NCI-H2227 (cell line): ENCODE measurements around the gene PGC.
A peak's percentile ranks its signal among the peaks of the same experiment; 100 is the strongest.

Experiments used
- DNase-seq: peaks from one replicate; lab custom pipeline; 2025; ENCODE audit not compliant: unreplicated experiment; lab: John Stamatoyannopoulos, UW

PGC gene

GRCh38 chr6:41732149-41732548, 15.0 kb downstream of the PGC start:
- DNase-seq = no peak

GRCh38 chr6:41731561-41732086, 15.6 kb downstream of the PGC start:
- DNase-seq = no peak

GRCh38 chr6:41730531-41731436, 16.4 kb downstream of the PGC start:
- DNase-seq = no peak

- no peak for DNase-seq
Observed at GRCh38 chr6:41729624-41730023, 17.6 kb downstream of the PGC start.

GRCh38 chr6:41728954-41729353, 18.2 kb downstream of the PGC start:
- no peak for DNase-seq

- no peak for DNase-seq
Observed at GRCh38 chr6:41728073-41728936, 18.9 kb downstream of the PGC start.

GRCh38 chr6:41727705-41728072, 19.5 kb downstream of the PGC start:
- DNase-seq = no peak

GRCh38 chr6:41726876-41727275, 20.3 kb downstream of the PGC start:
- peak; percentile 29 for DNase-seq

- no peak for DNase-seq
Observed at GRCh38 chr6:41724586-41725501, 22.4 kb downstream of the PGC start.

GRCh38 chr6:41724228-41724580, 23.0 kb downstream of the PGC start:
- DNase-seq = no peak

GRCh38 chr6:41723530-41724227, 23.5 kb downstream of the PGC start:
- DNase-seq = no peak

- no peak for DNase-seq
Observed at GRCh38 chr6:41722969-41723529, 24.1 kb downstream of the PGC start.

GRCh38 chr6:41721414-41721813, 25.8 kb downstream of the PGC start:
- no peak for DNase-seq

- no peak for DNase-seq
Observed at GRCh38 chr6:41720783-41721182, 26.4 kb downstream of the PGC start.

- no peak for DNase-seq
Observed at GRCh38 chr6:41720262-41720620, 27.0 kb downstream of the PGC start.

GRCh38 chr6:41719436-41720261, 27.5 kb downstream of the PGC start:
- no peak for DNase-seq

- no peak for DNase-seq
Observed at GRCh38 chr6:41718828-41719227, 28.4 kb downstream of the PGC start.

GRCh38 chr6:41717392-41717736, 29.8 kb downstream of the PGC start:
- no peak for DNase-seq
